AML-193 (cell line): ENCODE data around the gene GARIN5B.
"Not testable (repeated sequence)": the region's sequence is repeated elsewhere in the genome, so short reads cannot be mapped to it uniquely, and the experiment has no call there.

Experiments
- DNase-seq, 2 experiments: peaks; one replicate each; lab custom pipeline; 2025; lab: John Stamatoyannopoulos, UW

Gene GARIN5B

GRCh38 chr19:55362990-55363716 is at the start of gene GARIN5B:
Gene GARIN5B, minus strand, starts transcription at chr19:55363260. Its CDS starts 194 bp downstream, at chr19:55363066.
- DNase-seq: no peak

DNA sequence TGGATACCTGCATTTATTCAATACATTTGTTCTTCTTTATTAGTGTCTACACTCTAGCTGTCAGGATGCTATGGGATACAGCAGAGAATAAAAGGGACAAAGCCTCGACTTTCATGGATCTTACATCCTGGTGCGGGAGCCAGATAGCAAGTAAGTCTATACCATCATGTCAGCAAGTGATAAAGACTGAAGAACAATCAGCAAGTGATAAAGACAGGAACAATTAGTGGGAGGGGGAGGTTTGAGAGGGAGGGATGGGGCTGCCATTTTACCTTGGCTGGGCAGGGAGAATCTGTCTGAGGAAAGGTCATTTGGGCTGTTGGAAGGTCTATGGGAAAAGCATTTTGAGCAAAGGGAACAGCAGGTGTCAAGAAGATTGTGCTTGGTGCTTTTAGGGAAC is 47.1 kb upstream of the GARIN5B start:
- no peak for DNase-seq

DNA sequence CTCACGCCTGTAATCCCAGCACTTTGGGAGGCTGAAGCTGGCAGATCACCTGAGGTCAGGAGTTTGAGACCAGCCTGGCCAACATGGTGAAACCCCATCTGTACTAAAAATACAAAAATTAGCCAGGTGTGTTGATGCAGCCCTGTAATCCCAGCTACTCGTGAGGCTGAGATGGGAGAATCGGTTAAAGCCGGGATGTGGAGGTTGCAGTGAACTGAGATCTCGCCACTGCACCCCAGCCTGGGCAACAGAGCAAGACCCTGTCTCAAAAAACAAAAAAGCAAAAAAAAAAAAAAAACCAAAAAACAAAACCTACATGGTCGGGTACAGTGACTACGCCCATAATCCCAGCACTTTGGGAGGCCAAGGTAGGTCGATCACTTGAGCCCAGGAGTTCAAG is 46.1 kb upstream of the GARIN5B start:
- not testable (repeated sequence) for DNase-seq

- DNase-seq: no peak
These were observed 45.4 kb upstream of the GARIN5B start for GRCh38 chr19:55408533-55408872.

DNA sequence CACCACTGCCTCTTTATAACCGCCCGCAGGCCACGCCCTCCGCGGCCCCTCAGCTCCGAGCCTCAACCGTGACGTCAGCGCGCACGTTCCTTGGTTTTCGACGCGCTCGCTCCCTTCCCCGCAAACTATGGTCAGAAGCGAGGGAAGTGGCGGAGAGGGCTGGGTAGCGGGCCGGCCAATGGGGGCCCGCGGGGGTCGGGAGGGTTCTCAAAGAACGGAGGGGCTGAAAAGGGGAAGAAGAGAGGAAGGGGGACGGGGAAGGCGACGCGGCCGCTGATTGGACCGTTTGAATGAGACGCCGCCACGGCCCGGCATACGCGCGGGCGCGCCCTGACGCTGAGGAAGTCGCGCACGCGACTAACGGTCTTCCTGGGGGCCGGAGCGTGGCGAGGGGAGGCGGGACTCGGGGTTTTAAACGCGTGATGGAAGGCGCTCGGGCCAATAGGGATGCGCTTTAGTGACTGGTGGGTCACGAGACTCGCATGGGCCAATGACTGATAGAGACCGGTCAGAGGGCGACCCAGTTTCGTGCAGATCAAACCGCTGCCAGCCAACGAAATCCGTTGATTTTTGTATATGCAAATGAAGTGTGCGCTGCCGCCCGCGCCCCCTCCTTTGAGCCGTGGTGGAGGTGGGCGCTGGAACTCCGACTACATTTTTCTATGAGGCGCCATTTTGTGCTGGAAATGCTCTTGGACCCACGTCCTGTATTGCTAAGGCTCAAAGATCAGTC is 44.9 kb upstream of the GARIN5B start:
- peak; percentile 95 to 97 for DNase-seq

- not testable (repeated sequence) for DNase-seq
These were observed 44.4 kb upstream of the GARIN5B start, which contains the start of gene UBE2S for GRCh38 chr19:55407550-55407799. Gene UBE2S, minus strand, starts transcription at chr19:55407788. Its CDS starts 199 bp downstream, at chr19:55407589.

- DNase-seq: no peak
These were observed 43.9 kb upstream of the GARIN5B start for GRCh38 chr19:55406826-55407549.

DNA sequence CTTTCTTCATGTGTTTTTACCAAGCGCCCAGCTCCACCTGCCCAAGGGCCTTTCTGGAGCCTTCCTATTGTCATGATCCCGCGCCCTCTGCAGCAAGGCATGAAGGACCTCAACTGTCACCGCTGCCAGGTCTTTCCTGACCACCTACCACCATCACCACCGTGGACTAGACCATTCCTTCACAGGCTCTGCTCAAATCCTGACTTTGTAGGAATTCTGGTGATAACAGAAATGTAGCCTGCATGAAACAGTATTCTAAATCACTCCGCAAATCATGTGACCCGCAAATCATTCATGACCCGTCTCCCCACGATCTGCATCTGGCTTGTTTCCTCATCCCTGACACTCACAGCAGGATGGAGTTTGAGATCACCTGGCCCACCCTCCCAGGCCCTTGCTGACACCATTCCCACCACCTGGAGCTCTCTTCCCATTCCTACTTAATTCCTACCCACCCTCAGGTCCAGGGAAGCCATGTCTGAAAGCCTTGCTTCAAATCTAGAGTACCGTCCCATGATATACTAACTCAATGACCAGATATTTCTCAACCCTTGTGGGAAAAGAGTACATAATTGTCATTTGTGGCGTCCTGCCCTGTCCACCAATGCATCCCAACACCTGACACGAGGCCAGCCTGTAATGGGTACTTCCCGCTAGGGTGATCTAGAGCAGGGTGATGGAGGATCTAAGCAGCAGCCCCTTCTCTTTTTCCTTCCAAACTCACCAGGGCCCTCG is 43.2 kb upstream of the GARIN5B start:
- peak in 1 of 2 experiments; percentile 8 for DNase-seq

DNA sequence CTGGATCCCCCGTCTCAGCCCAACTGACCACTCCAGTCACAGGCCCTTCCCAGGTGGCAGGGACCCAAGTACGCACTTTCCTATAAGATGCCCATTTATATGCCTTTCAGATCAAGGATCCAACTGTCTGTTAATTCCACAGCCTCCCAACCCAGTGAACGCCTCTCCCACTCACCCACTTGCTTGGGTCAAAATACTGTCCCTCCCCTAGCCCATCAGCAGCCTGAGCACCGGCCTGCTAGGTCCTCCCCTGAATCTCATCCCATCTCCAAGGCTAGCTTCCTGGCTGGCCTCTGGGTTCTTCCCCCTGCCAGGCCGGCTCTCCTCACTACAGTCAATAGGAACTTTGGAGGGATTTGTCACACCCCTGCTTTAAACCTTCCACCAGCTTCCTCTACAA is 42.6 kb upstream of the GARIN5B start:
- DNase-seq: no peak

DNA sequence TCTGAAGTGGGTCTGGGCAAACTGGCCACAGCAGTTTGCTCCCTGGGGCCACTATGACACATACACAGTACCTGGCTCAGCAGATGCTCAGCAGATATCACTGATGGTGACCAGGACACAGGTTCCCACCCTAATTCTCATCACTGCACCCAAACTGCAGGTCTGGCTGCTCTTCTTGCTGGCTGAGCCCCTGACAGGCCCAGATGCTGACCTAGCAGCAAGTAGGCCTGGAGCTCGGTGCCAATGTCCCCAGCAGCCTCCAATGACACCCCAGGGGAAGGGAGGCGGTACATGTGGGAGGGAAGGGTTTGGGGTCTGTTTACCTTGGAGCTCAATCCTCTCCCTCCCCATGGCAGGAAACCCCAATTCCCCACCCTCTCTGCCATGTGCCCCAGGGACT is 39.4 kb upstream of the GARIN5B start:
- DNase-seq: no peak

GRCh38 chr19:55401390-55401789 is 38.3 kb upstream of the GARIN5B start:
- not testable (repeated sequence) for DNase-seq

- DNase-seq: no peak
These were observed 37.4 kb upstream of the GARIN5B start for GRCh38 chr19:55400281-55401087.

DNA sequence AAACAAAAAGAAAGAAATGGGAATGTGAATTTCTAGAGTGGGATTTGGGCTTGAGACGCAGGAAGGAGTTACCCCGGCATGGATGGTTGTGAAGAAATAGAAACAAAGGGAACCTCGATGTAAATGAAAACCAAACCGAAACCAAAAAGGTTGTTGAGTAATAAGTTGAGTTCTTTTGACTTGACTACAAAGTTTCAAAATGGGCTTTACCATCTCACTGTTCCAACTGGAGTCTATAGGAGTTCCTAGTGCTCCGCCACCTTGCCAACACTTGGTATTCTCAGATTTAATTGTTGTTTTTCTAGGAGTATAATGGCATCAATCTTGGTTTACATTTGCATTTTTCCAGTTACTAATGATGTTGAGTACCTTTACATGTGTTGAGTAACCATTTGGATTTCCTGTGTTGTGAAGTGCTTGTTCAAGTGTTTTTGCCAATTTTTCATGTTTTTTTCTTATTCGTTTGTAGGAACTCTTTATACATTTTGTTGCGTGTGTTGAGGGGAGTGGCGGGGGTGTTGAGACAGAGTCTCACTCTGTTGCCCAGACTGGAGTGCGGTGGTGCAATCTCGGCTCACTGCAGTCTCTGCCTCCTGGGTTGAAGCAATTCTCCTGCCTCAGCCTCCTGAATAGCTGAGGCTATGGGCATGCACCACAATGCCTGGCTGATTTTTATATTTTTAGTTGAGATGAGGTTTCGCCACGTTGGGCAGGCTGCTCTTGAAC is 35.3 kb upstream of the GARIN5B start:
- peak in 1 of 2 experiments; percentile 43 for DNase-seq

- DNase-seq: no peak
These were observed 30.0 kb upstream of the GARIN5B start for GRCh38 chr19:55392820-55393761.

DNA sequence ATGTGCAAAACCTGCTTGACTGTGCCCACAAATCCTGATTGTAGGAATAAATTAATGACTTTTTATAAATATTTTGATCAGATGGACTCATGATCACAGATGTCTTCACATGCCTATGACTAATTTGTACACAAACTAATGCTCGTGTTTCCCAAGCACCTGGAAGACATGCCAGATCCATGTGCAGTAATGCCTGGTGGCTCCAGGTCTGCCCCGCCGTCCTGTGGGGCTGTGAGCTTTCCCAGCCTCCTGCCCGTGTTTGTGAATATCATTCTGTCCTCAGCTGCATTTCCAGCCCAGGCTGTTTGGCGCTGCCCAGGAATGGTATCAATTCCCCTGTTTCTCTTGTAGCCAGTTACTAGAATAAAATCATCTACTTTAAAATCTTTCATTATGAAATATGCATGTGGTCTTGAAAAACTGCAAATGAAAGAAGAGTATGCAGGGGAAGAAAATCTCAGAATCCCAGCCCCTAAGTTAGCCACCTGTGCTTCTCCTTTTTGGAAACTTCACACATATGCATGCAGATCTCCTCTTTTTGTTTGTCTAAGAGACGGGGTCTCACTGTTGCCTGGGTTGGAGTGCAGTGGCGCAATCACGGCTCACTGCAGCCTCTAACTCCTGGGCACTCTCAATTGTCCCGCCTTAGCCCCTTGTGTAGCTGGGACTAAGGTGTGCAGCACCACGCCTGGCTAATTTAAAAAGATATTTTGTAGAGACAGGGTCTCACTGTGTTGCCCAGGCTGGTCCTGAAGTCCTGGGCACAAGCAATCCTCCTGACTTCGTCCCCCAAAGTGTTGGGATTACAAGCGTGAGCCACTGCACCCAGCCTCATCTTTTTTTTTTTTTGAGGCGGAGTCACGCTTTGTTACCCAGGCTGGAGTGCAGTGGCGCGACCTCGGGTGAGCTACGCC is 28.9 kb upstream of the GARIN5B start:
- no peak for DNase-seq

GRCh38 chr19:55391191-55391670 is 28.2 kb upstream of the GARIN5B start:
- no peak for DNase-seq

GRCh38 chr19:55390461-55390880 is 27.4 kb upstream of the GARIN5B start:
- DNase-seq: no peak
